GM20431 (cell line): Measurements from ENCODE around the gene QDPR.

Source experiments
- in situ Hi-C: fragments of 300-500 bp; cut with MseI, MboI; formaldehyde crosslinking; loops from one replicate; pipeline ENCODE4 v1.15.0; 2020; ENCODE audit warnings: low sequenced_read_pairs; ENCODE audit not compliant: unreplicated experiment

Gene QDPR

GRCh38 chr4:17494258-17495190, 17.4 kb downstream of the QDPR start:
- in situ Hi-C loops, result no loop called here

- in situ Hi-C loops, result no loop called here
Measured at GRCh38 chr4:17493619-17494018, 18.3 kb downstream of the QDPR start.

- in situ Hi-C loops, result no loop called here
Measured at GRCh38 chr4:17492876-17493275, 19.0 kb downstream of the QDPR start.

DNA sequence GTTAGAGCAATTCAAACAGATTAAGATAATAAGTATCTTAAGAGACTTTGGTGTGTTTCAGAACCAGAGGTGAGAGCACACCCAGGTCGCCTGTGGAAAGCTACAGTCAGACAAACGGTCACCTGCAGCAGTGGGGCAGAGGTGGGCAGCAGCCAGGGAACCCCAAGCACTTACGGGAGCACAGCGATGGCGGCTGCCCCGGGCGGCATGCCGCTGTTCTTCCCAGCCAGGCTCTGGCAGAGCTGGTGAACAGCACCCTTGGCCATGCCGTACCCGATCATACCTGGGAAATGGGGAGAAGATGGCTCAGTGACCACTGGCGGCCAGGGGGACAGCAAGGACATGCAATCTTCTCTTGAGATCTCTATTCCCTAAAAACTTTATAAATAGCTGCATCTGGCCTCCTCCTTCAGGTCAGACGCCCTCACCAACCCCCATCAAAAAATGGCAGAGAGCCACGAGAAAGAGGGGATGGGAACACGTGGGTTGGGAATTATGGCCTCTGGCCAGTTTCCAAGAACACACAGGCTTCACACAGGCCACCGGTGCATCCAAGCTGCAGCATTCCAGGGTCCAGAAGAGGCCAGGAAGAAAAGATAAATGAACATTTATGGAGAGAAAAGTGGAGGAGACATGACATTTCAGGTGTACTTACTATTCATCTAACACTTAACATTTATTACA, 19.7 kb downstream of the QDPR start:
- in situ Hi-C loops, result no loop called here

- in situ Hi-C loops, result no loop called here
Measured at GRCh38 chr4:17491196-17491595, 20.7 kb downstream of the QDPR start.

- in situ Hi-C loops, result no loop called here
Measured at GRCh38 chr4:17490575-17491059, 21.3 kb downstream of the QDPR start.

GRCh38 chr4:17489721-17490120, 22.2 kb downstream of the QDPR start:
- in situ Hi-C loops, result no loop called here

DNA sequence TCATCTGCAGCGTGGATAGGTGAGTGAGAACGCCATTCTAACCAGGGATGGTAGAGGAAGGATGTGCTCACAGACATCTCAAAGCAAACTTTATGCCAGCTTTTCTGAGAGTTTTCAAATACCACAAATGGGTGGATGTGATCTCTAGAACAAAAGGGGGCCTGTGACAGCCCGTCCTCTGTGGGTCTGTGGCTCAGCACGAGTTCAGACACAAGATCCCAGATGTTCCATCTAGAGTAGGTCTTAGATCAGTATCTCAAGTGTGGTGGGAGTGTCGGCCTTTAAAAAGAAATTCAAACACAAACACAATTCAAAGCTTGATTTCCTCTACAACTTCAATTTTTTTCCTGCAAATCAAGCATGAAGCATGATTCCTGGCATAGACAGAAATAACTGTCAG, 22.8 kb downstream of the QDPR start:
- in situ Hi-C loops, result no loop called here

GRCh38 chr4:17482716-17483115, 29.2 kb downstream of the QDPR start:
- in situ Hi-C loops, result no loop called here

DNA sequence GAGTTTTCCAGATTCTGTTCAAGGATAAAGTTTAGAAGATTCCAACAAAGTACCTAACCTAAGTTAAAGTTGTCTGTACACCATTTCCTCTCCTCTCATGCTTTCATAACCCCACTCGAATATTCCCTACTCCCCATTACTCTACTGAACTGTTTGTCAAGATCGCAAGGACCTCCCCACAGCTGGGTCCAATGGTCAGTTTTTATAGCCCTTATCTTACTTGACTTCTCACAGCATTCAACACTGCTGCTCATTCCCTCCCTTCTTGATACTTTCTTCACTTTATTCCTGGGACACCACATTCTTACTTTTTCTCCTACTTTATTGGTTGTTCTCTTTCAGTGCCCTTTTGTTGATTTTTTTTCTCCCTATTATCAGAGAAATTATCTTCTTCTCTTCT, 30.9 kb downstream of the QDPR start:
- in situ Hi-C loops, result no loop called here

DNA sequence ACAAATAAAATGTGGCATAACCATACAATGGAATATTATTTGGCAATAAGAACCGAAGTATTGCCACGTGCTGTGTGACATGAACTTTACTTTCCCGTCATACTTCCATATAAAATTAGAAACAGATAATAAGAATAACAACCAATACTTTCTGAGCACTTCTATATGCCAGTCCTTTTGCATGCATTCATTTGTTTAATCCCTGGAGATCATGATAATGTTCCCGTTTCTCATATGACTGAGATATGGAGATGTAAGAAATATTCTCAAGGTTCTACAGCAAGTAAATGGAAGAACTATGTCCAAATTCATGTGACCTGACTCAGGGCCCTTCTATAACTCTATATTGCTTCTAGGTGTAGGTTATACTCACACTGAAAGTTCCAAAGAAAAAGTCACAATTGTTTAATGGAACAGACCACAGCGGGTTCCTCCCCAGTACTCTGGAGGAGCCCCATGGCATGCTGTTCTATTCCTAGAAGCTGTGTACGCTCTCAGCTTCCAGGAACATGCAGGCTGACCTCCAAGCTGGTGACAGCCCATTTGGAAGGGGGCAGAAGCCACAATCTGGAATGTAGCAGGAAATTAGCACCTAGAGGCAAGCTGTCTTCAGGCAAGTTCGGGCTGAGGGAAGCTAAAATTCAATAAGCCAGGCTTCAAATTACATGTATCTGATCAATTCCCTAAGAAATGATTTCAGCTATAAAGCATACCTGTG, 31.5 kb downstream of the QDPR start:
- in situ Hi-C loops, result no loop called here

- in situ Hi-C loops, result no loop called here
Measured at GRCh38 chr4:17477774-17478472, 34.0 kb downstream of the QDPR start.

DNA sequence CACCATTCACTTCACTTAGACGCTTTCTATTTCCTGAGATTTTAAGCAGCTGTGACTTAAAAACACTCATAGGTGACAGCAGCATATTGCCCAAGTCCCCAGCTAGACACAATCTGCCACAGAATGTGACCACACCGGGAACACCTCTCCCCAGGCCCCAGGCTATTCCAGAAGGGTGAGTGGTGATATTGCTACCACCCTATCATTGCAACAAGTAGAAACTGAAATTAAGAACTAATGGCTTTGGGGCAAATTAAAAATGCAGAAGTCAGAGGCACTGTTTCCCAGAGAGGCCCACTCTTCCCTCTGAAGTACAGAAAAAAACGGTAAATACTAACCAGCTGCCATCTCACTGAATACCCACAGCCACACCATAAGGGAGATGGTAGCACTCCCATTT, 35.0 kb downstream of the QDPR start:
- in situ Hi-C loops, result no loop called here

DNA sequence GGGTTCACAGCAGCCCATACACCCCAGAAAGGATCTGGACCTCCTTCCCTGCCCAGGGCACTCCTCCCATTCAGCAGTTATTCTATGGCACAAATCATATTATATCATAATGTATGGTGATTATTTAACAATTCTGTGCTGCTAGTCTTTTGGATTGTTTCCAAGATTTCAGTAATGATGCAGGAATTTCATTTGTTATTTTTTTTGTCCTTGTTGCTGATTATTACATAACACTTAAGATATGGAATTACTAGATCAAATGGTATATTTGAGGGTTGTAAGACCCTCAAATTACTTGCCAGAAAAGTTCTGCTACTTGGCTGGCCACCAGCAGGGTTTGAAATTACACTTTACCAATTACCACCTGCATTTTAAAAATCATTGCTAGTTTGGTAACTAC, 36.4 kb downstream of the QDPR start:
- in situ Hi-C loops, result no loop called here

GRCh38 chr4:17469931-17470674, 41.8 kb downstream of the QDPR start:
- in situ Hi-C loops, result loop anchor here (25.0 kb wide), 1 partner anchor 1183 kb away; no protein-coding TSS in a partner anchor

DNA sequence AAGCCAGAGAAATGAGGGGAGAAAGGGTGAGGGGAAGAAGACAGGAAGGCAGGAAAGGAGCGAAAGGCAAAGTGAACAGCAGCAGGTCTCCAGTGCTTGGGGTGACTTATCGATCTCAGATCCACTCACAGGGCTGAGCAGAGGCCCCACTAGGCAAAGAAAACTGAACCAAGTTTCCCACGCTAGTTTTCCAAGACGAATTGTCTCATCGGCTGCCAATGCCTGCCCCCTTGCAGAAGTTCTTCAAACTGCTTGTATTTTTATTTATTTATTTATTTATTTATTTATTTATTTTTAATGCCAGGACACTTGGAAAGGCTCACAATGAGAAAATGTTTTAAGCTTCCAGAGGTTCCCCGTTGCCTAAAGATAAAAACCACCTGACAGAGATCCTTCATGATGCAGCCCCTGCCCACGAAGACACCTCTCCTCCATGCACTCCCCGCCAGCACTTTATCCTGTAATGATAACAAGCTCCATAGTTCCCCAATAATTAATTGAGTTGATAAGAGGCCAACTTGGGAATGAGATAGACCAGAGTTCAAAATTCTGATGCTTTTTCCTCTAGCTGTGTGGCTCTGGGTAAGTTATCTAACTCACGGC, 43.2 kb downstream of the QDPR start:
- in situ Hi-C loops, result loop anchor here (25.0 kb wide), 1 partner anchor 1181 kb away; no protein-coding TSS in a partner anchor

DNA sequence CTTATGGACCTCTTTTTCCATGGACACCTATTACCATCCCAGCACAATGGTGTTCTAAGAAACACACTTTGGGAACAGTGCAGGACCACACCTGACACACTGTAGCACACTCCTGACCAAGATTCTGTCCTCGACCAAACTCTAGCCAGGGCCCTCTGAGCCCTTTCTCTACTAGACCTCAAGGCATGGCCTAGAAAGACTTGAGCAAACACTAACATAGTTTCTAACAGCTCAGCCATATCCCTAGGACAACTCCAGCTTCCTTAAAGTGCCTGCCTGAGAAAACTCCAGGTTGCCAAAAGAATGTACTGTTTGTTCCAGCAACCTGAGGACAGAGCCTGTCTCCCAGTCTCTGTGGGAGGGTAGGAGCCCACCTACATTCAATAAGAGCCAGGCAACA, 48.3 kb downstream of the QDPR start:
- in situ Hi-C loops, result loop anchor here (25.0 kb wide), 1 partner anchor 1176 kb away; no protein-coding TSS in a partner anchor

GRCh38 chr4:17450269-17450804, 61.6 kb downstream of the QDPR start:
- in situ Hi-C loops, result loop anchor here (25.0 kb wide), 1 partner anchor 1163 kb away; no protein-coding TSS in a partner anchor
